Neural cell (in vitro differentiated cells): Measurements from ENCODE around the gene TUBB1. TPM values are rescaled to one million over a fixed set of nuclear protein-coding genes. Genes with fewer than 3 reads are reported as not detected.

ENCODE experiments used
- H2AFZ ChIP-seq: fragments of 200-600, 300-800 bp; sonication (generic), shearing (Covaris generic); 2 replicates; pipeline ENCODE4 v1.6.0; 2014; ENCODE audit warnings: low read depth, mild to moderate bottlenecking, antibody characterized with exemption, low read length, moderate library complexity
- H3F3A ChIP-seq: fragments of 200-600 bp; shearing (Covaris generic); 2 replicates; pipeline ENCODE4 v1.6.1; 2016; ENCODE audit warnings: mild to moderate bottlenecking, moderate library complexity, mixed read lengths, antibody characterized with exemption, low read length; ENCODE audit not compliant: insufficient read depth, poor library complexity, severe bottlenecking
- H3K27ac ChIP-seq: fragments of 200-600, 300-800 bp; sonication (generic), shearing (Covaris generic); 2 replicates; pipeline ENCODE4 v1.5.1; 2014; ENCODE audit warnings: mild to moderate bottlenecking, low read length, moderate library complexity
- H3K27me3 ChIP-seq: fragments of 300-800, 200-600 bp; sonication (generic), shearing (Covaris generic); 2 replicates; pipeline ENCODE4 v1.6.0; 2014; ENCODE audit warnings: mild to moderate bottlenecking, low read depth, low read length, moderate library complexity; ENCODE audit not compliant: insufficient read depth
- H3K36me3 ChIP-seq: fragments of 300-800, 200-600 bp; sonication (generic), shearing (Covaris generic); 2 replicates; pipeline ENCODE4 v1.5.1; 2014; ENCODE audit warnings: mild to moderate bottlenecking, antibody characterized with exemption, low read length, moderate library complexity; ENCODE audit not compliant: insufficient read depth
- H3K4me2 ChIP-seq: fragments of 300-800, 200-600 bp; sonication (generic), shearing (Covaris generic); 2 replicates; pipeline ENCODE4 v1.6.0; 2014; ENCODE audit warnings: mild to moderate bottlenecking, low read length
- H3K4me3 ChIP-seq: fragments of 300-800, 200-600 bp; sonication (generic), shearing (Covaris generic); 2 replicates; pipeline ENCODE4 v1.5.1; 2014; ENCODE audit warnings: mild to moderate bottlenecking, low read length, moderate library complexity
- H3K79me2 ChIP-seq: fragments of 200-600 bp; shearing (Covaris generic); replicated peaks from 2 replicates; pipeline ENCODE4 v1.6.0; 2014; ENCODE audit warnings: mild to moderate bottlenecking, low read length, moderate library complexity; ENCODE audit not compliant: insufficient read depth
- H3K9ac ChIP-seq: fragments of 300-800, 200-600 bp; sonication (generic), shearing (Covaris generic); 2 replicates; pipeline ENCODE4 v1.6.1; 2016; ENCODE audit warnings: mild to moderate bottlenecking, low read length, mixed read lengths
- H3K9me2 ChIP-seq: fragments of 200-600 bp; shearing (Covaris generic); 2 replicates; pipeline ENCODE4 v1.6.1; 2016; ENCODE audit warnings: mild to moderate bottlenecking, low read length, mixed read lengths; ENCODE audit not compliant: insufficient read depth
- H3K9me3 ChIP-seq: fragments of 200-600, 300-800 bp; sonication (generic), shearing (Covaris generic); 2 replicates; pipeline ENCODE4 v1.6.1; 2016; ENCODE audit warnings: mild to moderate bottlenecking, mixed run types, low read length, moderate library complexity, mixed read lengths
- H4K20me1 ChIP-seq: fragments of 200-600 bp; shearing (Covaris generic); 2 replicates; pipeline ENCODE4 v1.6.1; 2016; ENCODE audit warnings: mild to moderate bottlenecking, mixed run types; ENCODE audit not compliant: insufficient read depth
- CTCF ChIP-seq: fragments of 450-650 bp; IDR thresholded peaks from 2 replicates; pipeline ENCODE4 v1.5.1; 2014; ENCODE audit warnings: antibody characterized with exemption, mild to moderate bottlenecking, moderate library complexity; ENCODE audit not compliant: poor library complexity, severe bottlenecking
- EP300 ChIP-seq: fragments of 450-650 bp; conservative IDR thresholded peaks from 2 replicates; pipeline ENCODE4 v1.6.1; 2014; ENCODE audit warnings: antibody characterized with exemption, mild to moderate bottlenecking, moderate library complexity; ENCODE audit not compliant: poor library complexity, severe bottlenecking
- EZH2 ChIP-seq: fragments of 200-600, 300-800 bp; shearing (Covaris generic), sonication (generic); IDR thresholded peaks from 2 replicates; pipeline ENCODE4 v1.6.1; 2014; ENCODE audit warnings: antibody characterized with exemption, low read length, borderline replicate concordance, mild to moderate bottlenecking; ENCODE audit not compliant: insufficient read depth, poor library complexity, severe bottlenecking
- MXI1 ChIP-seq: fragments of 450-650 bp; conservative IDR thresholded peaks from 2 replicates; pipeline ENCODE4 v1.6.1; 2014; ENCODE audit warnings: antibody characterized with exemption, mild to moderate bottlenecking; ENCODE audit not compliant: poor library complexity, severe bottlenecking
- POLR2AphosphoS5 ChIP-seq: IDR thresholded peaks from 2 replicates; pipeline ENCODE4 v1.6.1; 2012
- RAD21 ChIP-seq: fragments of 450-650 bp; conservative IDR thresholded peaks from 2 replicates; pipeline ENCODE4 v1.6.1; 2014; ENCODE audit warnings: antibody characterized with exemption, mild to moderate bottlenecking, moderate library complexity
- REST ChIP-seq: IDR thresholded peaks from 2 replicates; pipeline ENCODE4 v1.6.1; 2012; ENCODE audit warnings: borderline replicate concordance
- SMC3 ChIP-seq: fragments of 450-650 bp; conservative IDR thresholded peaks from 2 replicates; pipeline ENCODE4 v1.6.1; 2014; ENCODE audit warnings: antibody characterized with exemption, mild to moderate bottlenecking, moderate library complexity; ENCODE audit not compliant: poor library complexity
- TAF1 ChIP-seq: IDR thresholded peaks from 2 replicates; pipeline ENCODE4 v1.6.1; 2012; ENCODE audit warnings: low read depth
- polyA plus RNA-seq: library from polyadenylated mRNA; depleted of rRNA; stranded (reverse); fragments of >200 nt; gene quantifications from 2 replicates; pipeline ENCODE4 v1.2.3, GENCODE V29; 2014

TUBB1 gene
- polyA plus RNA-seq, 1 donor from 2014 or later = not detected

- no peaks in the 10 kb centered on the region for H4K20me1 ChIP-seq
- no peak overlapping the region for H2AFZ ChIP-seq
- H3K79me2 ChIP-seq = peaks cover 20% of the 10 kb centered on the region
- no peaks in the 10 kb centered on the region for H3F3A ChIP-seq
- no peak overlapping the region for H3K4me2 ChIP-seq
- TF ChIP-seq REST = no peak
- TF ChIP-seq EP300 = no peak
- no peak for TF ChIP-seq CTCF
- no peak for TF ChIP-seq MXI1
- no peak for TF ChIP-seq RAD21
- TF ChIP-seq TAF1 = no peak
- TF ChIP-seq POLR2AphosphoS5 = no peak
- no peak for TF ChIP-seq SMC3
- TF ChIP-seq EZH2 = no peak
- H3K9me2 ChIP-seq = no peaks in the 10 kb centered on the region
- no peak overlapping the region for H3K9ac ChIP-seq
- H3K27ac ChIP-seq = no peak overlapping the region
- H3K9me3 ChIP-seq = no peaks in the 10 kb centered on the region
- no peaks in the 10 kb centered on the region for H3K27me3 ChIP-seq
- peaks cover 7% of the 10 kb centered on the region for H3K36me3 ChIP-seq
- H3K4me3 ChIP-seq = no peak overlapping the region
These were observed 4.4 kb downstream of the TUBB1 start for GRCh38 chr20:59023616-59024015.

GRCh38 chr20:59024111-59024530 lies 4.9 kb downstream of the TUBB1 start:
- Histone ChIP-seq H3K79me2 (peaks cover 25% of the 10 kb centered on the region), H3K27ac (no peak overlapping the region), H3K27me3 (no peaks in the 10 kb centered on the region), H3F3A (no peaks in the 10 kb centered on the region), H3K36me3 (peaks cover 10% of the 10 kb centered on the region), H4K20me1 (no peaks in the 10 kb centered on the region), H3K4me2 (no peak overlapping the region), H2AFZ (no peak overlapping the region), H3K9me3 (no peaks in the 10 kb centered on the region), H3K9me2 (no peaks in the 10 kb centered on the region), H3K9ac (no peak overlapping the region), H3K4me3 (no peak overlapping the region)
- TF ChIP-seq TAF1 = no peak
- TF ChIP-seq MXI1 = no peak
- no peak for TF ChIP-seq CTCF
- no peak for TF ChIP-seq EP300
- no peak for TF ChIP-seq POLR2AphosphoS5
- no peak for TF ChIP-seq SMC3
- TF ChIP-seq RAD21 = no peak
